Colonic mucosa (tissue), 4 donors: ENCODE measurements around the gene GGT5. TPM values are rescaled to one million over a fixed set of nuclear protein-coding genes. Genes with fewer than 3 reads are reported as not detected.
"Not testable (repeated sequence)": the region's sequence is repeated elsewhere in the genome, so short reads cannot be mapped to it uniquely, and the experiment has no call there.

Experiments
- DNase-seq: peaks from one replicate; pipeline ENCODE4 v3.0.0-alpha.2; 2020
- H3K27ac ChIP-seq: fragments of 200-600 bp; one replicate; pipeline ENCODE4 v1.8.0; 2021
- H3K27me3 ChIP-seq: fragments of 200-600 bp; one replicate; pipeline ENCODE4 v1.8.0; 2021
- H3K36me3 ChIP-seq: fragments of 200-600 bp; one replicate; pipeline ENCODE4 v1.8.0; 2021
- H3K4me1 ChIP-seq: fragments of 200-600 bp; one replicate; pipeline ENCODE4 v1.8.0; 2021; ENCODE audit warnings: mild to moderate bottlenecking
- H3K4me3 ChIP-seq: fragments of 200-600 bp; one replicate; pipeline ENCODE4 v1.8.0; 2021
- H3K9ac ChIP-seq, 2 donors: one replicate each; pipeline ENCODE4 v1.7.0; 2013; ENCODE audit warnings: control low read depth in 2 of 2, low read depth in 2 of 2, low read length in 2 of 2
- H3K9me3 ChIP-seq: fragments of 200-600 bp; one replicate; pipeline ENCODE4 v1.8.0; 2021
- CTCF ChIP-seq: fragments of 200-600 bp; IDR thresholded peaks from one replicate; pipeline ENCODE4 v1.8.0; 2022; ENCODE audit warnings: antibody characterized with exemption, mild to moderate bottlenecking
- intact Hi-C: fragments of 100-400 bp; cut with DNase I; formaldehyde crosslinking; loops from one replicate; pipeline ENCODE4 v1.14.1; 2022
- total RNA-seq, 2 donors: library from RNA; stranded (reverse); fragmentation: NEBNext Ultra II Directional in 1 of 2; extraction: Animal tissue kit (Norgen Biotek cat#: 25700) in 1 of 2; gene quantifications; one replicate each; pipeline ENCODE4 v1.2.1, GENCODE V29; 2021
- donor health status: healthy.
- donor health status: DM: no; HTN: no; CAD: no.
- donor health status: DM: no; HTN: no; CAD: no.

Gene GGT5
- total RNA-seq, 2 donors from 2014 or later = 2.6 to 3.7 TPM

GRCh38 chr22:24244144-24244787, 616 bp downstream of the GGT5 start:
- Histone ChIP-seq H3K4me3 (no peak overlapping the region), H3K4me1 (no peaks in the 10 kb centered on the region)
- no peak for DNase-seq

GRCh38 chr22:24243417-24243816, 1.5 kb downstream of the GGT5 start:
- H3K27ac ChIP-seq = peak overlapping the region; percentile 32
- H3K4me1 ChIP-seq = not testable (repeated sequence)

More at GRCh38 chr22:24244144-24244787, 616 bp downstream of the GGT5 start:
- H3K27ac ChIP-seq = no peak overlapping the region
- H3K36me3 ChIP-seq = no peaks in the 10 kb centered on the region
- no peaks in the 10 kb centered on the region for H3K27me3 ChIP-seq
- no peaks in the 10 kb centered on the region for H3K9me3 ChIP-seq
- H3K9ac ChIP-seq = no peak overlapping the region
- intact Hi-C loops = loop anchor here (10.0 kb wide), 1 partner anchor 259 kb away; the partner anchor contains the start of gene GSTT2
- no peak for TF ChIP-seq CTCF

GRCh38 chr22:24240985-24241692, 3.7 kb downstream of the GGT5 start:
- H3K9me3 ChIP-seq, H3K27ac ChIP-seq, H3K4me3 ChIP-seq, DNase-seq, H3K36me3 ChIP-seq, H3K4me1 ChIP-seq, H3K27me3 ChIP-seq, H3K9ac ChIP-seq: not testable (repeated sequence)
- intact Hi-C loops = loop anchor here (10.0 kb wide), 1 partner anchor 256 kb away; the partner anchor contains the start of gene GSTT2

More at GRCh38 chr22:24243417-24243816, 1.5 kb downstream of the GGT5 start:
- intact Hi-C loops = loop anchor here (10.0 kb wide), 1 partner anchor 259 kb away; the partner anchor contains the start of gene GSTT2
- H3K27me3 ChIP-seq, H3K36me3 ChIP-seq, H3K9me3 ChIP-seq, H3K4me3 ChIP-seq, DNase-seq, H3K9ac ChIP-seq: not testable (repeated sequence)

GRCh38 chr22:24240381-24240780, 4.5 kb downstream of the GGT5 start:
- H3K9ac ChIP-seq = no peak overlapping the region
- intact Hi-C loops = loop anchor here (10.0 kb wide), 1 partner anchor 256 kb away; the partner anchor contains the start of gene GSTT2
- no peak for DNase-seq
- no peaks in the 10 kb centered on the region for H3K27me3 ChIP-seq
- no peaks in the 10 kb centered on the region for H3K9me3 ChIP-seq
- no peak overlapping the region for H3K27ac ChIP-seq
- H3K4me1 ChIP-seq = no peaks in the 10 kb centered on the region
- no peak for TF ChIP-seq CTCF
- H3K36me3 ChIP-seq = no peaks in the 10 kb centered on the region
- no peak overlapping the region for H3K4me3 ChIP-seq

GRCh38 chr22:24238101-24238694, 6.7 kb downstream of the GGT5 start:
- H3K27ac ChIP-seq, H3K4me1 ChIP-seq, H3K27me3 ChIP-seq, H3K9me3 ChIP-seq, intact Hi-C loops, H3K36me3 ChIP-seq, H3K4me3 ChIP-seq, DNase-seq, H3K9ac ChIP-seq: not testable (repeated sequence)

GRCh38 chr22:24236656-24237055, 8.2 kb downstream of the GGT5 start:
- no peaks in the 10 kb centered on the region for H3K4me1 ChIP-seq
- H3K4me3 ChIP-seq = no peak overlapping the region
- no peaks in the 10 kb centered on the region for H3K36me3 ChIP-seq
- no peak overlapping the region for H3K9ac ChIP-seq
- H3K27ac ChIP-seq = no peak overlapping the region
- no peaks in the 10 kb centered on the region for H3K27me3 ChIP-seq
- no peak for DNase-seq
- TF ChIP-seq CTCF = no peak
- intact Hi-C loops = no loop called here
- no peaks in the 10 kb centered on the region for H3K9me3 ChIP-seq
